ENCODE results near the gene UGT2B7.
"Not testable (repeated sequence)": the region's sequence is repeated elsewhere in the genome, so short reads cannot be mapped to it uniquely, and the experiment has no call there.

Gene UGT2B7

GRCh38 chr4:69096111-69096656 is at the start of gene UGT2B7:
Gene UGT2B7, plus strand, starts transcription at chr4:69096474. Its CDS starts 47 bp downstream, at chr4:69096521.
- no peak for DNase-seq

GRCh38 chr4:69049860-69050259 is 46.4 kb upstream of the UGT2B7 start:
- no peak for DNase-seq

- not testable (repeated sequence) for DNase-seq
Observed at GRCh38 chr4:69050853-69051575, 45.3 kb upstream of the UGT2B7 start.

- DNase-seq = no peak
Observed at GRCh38 chr4:69051576-69051943, 44.7 kb upstream of the UGT2B7 start.

GRCh38 chr4:69053309-69053885 is 42.9 kb upstream of the UGT2B7 start:
- DNase-seq = not testable (repeated sequence)

GRCh38 chr4:69054033-69054432 is 42.2 kb upstream of the UGT2B7 start:
- not testable (repeated sequence) for DNase-seq

GRCh38 chr4:69054578-69055200 is 41.6 kb upstream of the UGT2B7 start:
- DNase-seq = no peak

GRCh38 chr4:69056150-69056549 is 40.1 kb upstream of the UGT2B7 start:
- DNase-seq = no peak

GRCh38 chr4:69056921-69057550 is 39.2 kb upstream of the UGT2B7 start:
- DNase-seq = no peak

GRCh38 chr4:69057620-69058409 is 38.5 kb upstream of the UGT2B7 start:
- DNase-seq = no peak

- DNase-seq = no peak
Observed at GRCh38 chr4:69058410-69059059, 37.7 kb upstream of the UGT2B7 start.

- no peak for DNase-seq
Observed at GRCh38 chr4:69060651-69061308, 35.5 kb upstream of the UGT2B7 start.

- no peak for DNase-seq
Observed at GRCh38 chr4:69064391-69064790, 31.9 kb upstream of the UGT2B7 start.

GRCh38 chr4:69066945-69067344 is 29.3 kb upstream of the UGT2B7 start:
- no peak for DNase-seq

- no peak for DNase-seq
Observed at GRCh38 chr4:69069085-69069484, 27.2 kb upstream of the UGT2B7 start.

GRCh38 chr4:69070590-69070989 is 25.7 kb upstream of the UGT2B7 start:
- DNase-seq = no peak

GRCh38 chr4:69071286-69071685 is 25.0 kb upstream of the UGT2B7 start:
- no peak for DNase-seq

- DNase-seq = no peak
Observed at GRCh38 chr4:69073375-69073774, 22.9 kb upstream of the UGT2B7 start.

- no peak for DNase-seq
Observed at GRCh38 chr4:69075061-69075792, 21.0 kb upstream of the UGT2B7 start.

- DNase-seq = no peak
Observed at GRCh38 chr4:69078852-69079251, 17.4 kb upstream of the UGT2B7 start.

- no peak for DNase-seq
Observed at GRCh38 chr4:69088473-69088872, 7.8 kb upstream of the UGT2B7 start.

Data from activated CD4-positive, alpha-beta T cell treated with anti-CD3 and anti-CD28 coated beads for 4 hours (primary cell).